Vagina (tissue), 2 donors: Measurements from ENCODE around the gene LMBR1. TPM values are rescaled to one million over a fixed set of nuclear protein-coding genes. Genes with fewer than 3 reads are reported as not detected.

Experiments used
- DNase-seq, 2 donors: peaks; one replicate each; pipeline ENCODE4 v3.0.0-alpha.2; 2017; ENCODE audit errors: extremely low spot score in 2 of 2
- H3K27ac ChIP-seq: fragments of 200-600 bp; sonication (generic); one replicate; pipeline ENCODE4 v1.5.1; 2019
- H3K27me3 ChIP-seq: fragments of 200-600 bp; sonication (generic); one replicate; pipeline ENCODE4 v1.5.1; 2019
- H3K36me3 ChIP-seq, 2 donors: fragments of 200-600 bp; sonication (generic); one replicate each; pipeline ENCODE4 v1.5.1; 2017 to 2019
- H3K4me1 ChIP-seq: fragments of 200-600 bp; sonication (generic); one replicate; pipeline ENCODE4 v1.5.1; 2019
- H3K4me3 ChIP-seq, 2 donors: fragments of 200-600 bp; sonication (generic); 1 replicate in 1 of 2; 2 replicates in 1 of 2; pipeline ENCODE4 v1.5.1; 2016 to 2019
- H3K9me3 ChIP-seq: fragments of 200-600 bp; sonication (generic); one replicate; pipeline ENCODE4 v1.5.1; 2019
- POLR2A ChIP-seq, 2 donors: fragments of 450-650 bp; IDR thresholded peaks; one replicate each; pipeline ENCODE4 v1.6.1; 2017; ENCODE audit warnings: antibody characterized with exemption in 2 of 2, mild to moderate bottlenecking in 2 of 2, moderate library complexity in 2 of 2
- POLR2AphosphoS5 ChIP-seq, 2 donors: sonication (generic); formaldehyde crosslinking; IDR thresholded peaks; one replicate each; pipeline ENCODE4 v1.9.0; 2017; ENCODE audit warnings: antibody characterized with exemption in 2 of 2, mild to moderate bottlenecking in 2 of 2, low read depth in 1 of 2; ENCODE audit not compliant: insufficient read depth in 1 of 2
- intact Hi-C: fragments of 100-400 bp; cut with DNase I; formaldehyde crosslinking; loops from one replicate; pipeline ENCODE4 v1.15.1; 2023
- small RNA-seq: library from RNA; depleted of rRNA; stranded (forward); fragments of <200 nt; gene quantifications from one replicate; pipeline ENCODE3, GENCODE V24; 2016
- total RNA-seq: library from RNA; depleted of rRNA; stranded (reverse); fragments of >200 nt; gene quantifications from one replicate; pipeline ENCODE4 v1.2.3, GENCODE V29; 2016
- TF ChIP-seq, protein P1 (sequence below), 3 experiments: fragments of 450-650 bp in 2 of 3; fragments of 200-600 bp in 1 of 3; sonication (generic) in 1 of 3; IDR thresholded peaks; one replicate each; pipeline ENCODE4 v1.5.1; 2017 to 2019; ENCODE audit warnings: antibody characterized with exemption in 3 of 3, mild to moderate bottlenecking in 2 of 3, moderate library complexity in 2 of 3

The LMBR1 gene
- total RNA-seq, 1 donor from 2014 or later: 45.7 TPM

DNA sequence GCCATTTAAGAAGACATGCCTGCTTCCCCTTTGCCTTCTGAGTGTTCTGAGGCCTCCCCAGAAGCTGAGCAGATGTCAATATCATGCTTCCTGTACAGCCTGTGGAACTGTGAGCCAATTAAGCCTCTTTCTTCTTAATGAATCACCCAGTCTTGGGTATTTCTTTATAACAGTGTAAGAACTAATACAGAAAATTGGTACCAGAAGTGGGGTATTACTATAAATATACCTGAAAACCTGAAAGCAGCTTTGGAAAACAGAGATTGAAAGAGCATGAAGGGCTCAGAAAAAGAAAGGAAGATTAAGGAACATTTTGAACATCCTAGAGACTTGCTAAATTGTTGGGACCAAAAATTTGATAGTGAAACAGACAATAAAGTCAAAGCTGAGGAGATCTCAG is 264.4 kb downstream of the LMBR1 start:
- no peak overlapping the region for H3K4me3 ChIP-seq
- intact Hi-C loops: no loop called here
- no peak overlapping the region for H3K27ac ChIP-seq
- TF ChIP-seq POLR2AphosphoS5 (IDR thresholded peaks at IDR 0.05; ENCODE audit: insufficient read depth in 1 of 2, low read depth in 1 of 2) (no peak), POLR2A (IDR thresholded peaks at IDR 0.05) (no peak)
- TF ChIP-seq, protein P1, sequence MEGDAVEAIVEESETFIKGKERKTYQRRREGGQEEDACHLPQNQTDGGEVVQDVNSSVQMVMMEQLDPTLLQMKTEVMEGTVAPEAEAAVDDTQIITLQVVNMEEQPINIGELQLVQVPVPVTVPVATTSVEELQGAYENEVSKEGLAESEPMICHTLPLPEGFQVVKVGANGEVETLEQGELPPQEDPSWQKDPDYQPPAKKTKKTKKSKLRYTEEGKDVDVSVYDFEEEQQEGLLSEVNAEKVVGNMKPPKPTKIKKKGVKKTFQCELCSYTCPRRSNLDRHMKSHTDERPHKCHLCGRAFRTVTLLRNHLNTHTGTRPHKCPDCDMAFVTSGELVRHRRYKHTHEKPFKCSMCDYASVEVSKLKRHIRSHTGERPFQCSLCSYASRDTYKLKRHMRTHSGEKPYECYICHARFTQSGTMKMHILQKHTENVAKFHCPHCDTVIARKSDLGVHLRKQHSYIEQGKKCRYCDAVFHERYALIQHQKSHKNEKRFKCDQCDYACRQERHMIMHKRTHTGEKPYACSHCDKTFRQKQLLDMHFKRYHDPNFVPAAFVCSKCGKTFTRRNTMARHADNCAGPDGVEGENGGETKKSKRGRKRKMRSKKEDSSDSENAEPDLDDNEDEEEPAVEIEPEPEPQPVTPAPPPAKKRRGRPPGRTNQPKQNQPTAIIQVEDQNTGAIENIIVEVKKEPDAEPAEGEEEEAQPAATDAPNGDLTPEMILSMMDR (IDR thresholded peaks at IDR 0.05): no peak
- H3K4me1 ChIP-seq: no peaks in the 10 kb centered on the region
- no peaks in the 10 kb centered on the region for H3K36me3 ChIP-seq
- no peaks in the 10 kb centered on the region for H3K27me3 ChIP-seq
- H3K9me3 ChIP-seq: peaks cover 10% of the 10 kb centered on the region
- DNase-seq: no peak

Small RNAs within 50 kb of the gene (small RNA-seq; reads per million reads assigned to genes)
- not detected for gene RNU4-31P

Other genes with a start within 250 kb of the LMBR1 start
- gene NOM1, start 56.5 kb upstream of the LMBR1 start, total RNA-seq: 28.5 TPM
- not detected for gene MNX1, start 117.5 kb upstream of the LMBR1 start, total RNA-seq
- gene UBE3C, start 245.7 kb upstream of the LMBR1 start, total RNA-seq: 69.5 TPM